HG02981 (cell line): ENCODE measurements around the gene SCRT2.

Experiments
- ATAC-seq: cut with Tn5 transposase; IDR thresholded peaks from one replicate; pipeline ENCODE4 v1.9.1; 2021; ENCODE audit warnings: mild to moderate bottlenecking, moderate library complexity; ENCODE audit not compliant: unreplicated experiment

Gene SCRT2

DNA sequence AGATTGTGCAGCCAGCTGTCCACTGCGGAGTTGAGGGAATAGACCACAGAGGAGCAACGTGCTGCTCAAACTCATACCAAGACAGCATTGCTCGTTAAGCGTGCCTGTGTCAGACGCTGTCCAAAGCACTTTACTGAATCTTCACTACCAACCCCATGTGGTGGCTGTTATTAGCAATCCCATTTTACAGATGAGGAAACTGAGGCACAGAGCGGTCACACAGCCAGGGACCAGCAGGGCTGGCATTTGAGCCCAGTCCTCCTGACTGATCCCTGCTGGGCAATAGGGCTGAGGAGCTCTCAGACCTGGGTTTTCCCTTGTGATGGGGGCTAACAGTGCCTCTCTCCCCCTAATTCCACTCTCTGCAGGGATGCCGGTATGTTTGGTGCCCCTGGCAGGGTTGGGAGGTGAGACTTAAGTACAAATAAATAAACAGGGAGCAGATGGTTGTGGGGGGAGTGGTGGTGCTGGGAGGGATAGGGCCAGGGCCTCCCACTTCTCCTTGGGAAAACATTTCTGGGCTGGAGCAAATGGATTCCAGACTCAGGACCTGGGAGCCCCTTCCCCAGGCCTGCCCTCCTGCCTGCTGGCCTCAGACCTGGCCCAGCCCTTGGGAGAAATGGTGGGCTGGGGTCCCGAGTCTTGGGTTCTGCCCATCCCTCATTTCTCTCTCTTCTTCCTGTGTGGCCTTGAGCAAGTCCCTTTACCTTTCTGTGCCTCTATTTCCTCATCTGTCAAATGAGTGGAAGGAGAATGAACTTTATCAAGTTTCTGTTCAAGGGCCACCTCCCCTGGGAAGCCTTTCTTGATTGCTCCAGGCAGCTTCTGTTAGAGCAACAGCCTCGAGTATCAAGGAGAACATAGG lies 40.3 kb downstream of the SCRT2 start:
- no peak for ATAC-seq

- ATAC-seq, result no peak
These were observed 41.3 kb downstream of the SCRT2 start for GRCh38 chr20:634148-634925.

DNA sequence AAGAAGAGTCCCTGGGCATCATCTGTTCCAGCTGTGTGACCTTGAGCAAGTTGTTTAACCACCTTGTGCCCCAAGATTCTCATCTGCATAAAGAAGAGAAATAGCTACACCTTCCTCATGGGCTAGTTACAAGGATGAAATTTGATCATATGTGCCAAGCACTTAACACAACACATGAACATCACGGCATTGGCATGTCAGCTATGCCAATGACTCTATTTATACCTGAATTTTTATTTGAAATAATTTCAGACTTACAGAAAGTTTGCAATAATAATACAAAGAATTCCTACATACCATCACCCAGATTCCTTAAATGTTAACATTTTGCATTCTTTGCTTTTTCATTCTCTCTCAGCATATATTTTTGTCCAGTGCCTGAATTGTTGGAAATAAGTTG lies 44.5 kb downstream of the SCRT2 start:
- ATAC-seq, result no peak

- ATAC-seq, result no peak
These were observed 49.0 kb downstream of the SCRT2 start for GRCh38 chr20:626579-626978.

DNA sequence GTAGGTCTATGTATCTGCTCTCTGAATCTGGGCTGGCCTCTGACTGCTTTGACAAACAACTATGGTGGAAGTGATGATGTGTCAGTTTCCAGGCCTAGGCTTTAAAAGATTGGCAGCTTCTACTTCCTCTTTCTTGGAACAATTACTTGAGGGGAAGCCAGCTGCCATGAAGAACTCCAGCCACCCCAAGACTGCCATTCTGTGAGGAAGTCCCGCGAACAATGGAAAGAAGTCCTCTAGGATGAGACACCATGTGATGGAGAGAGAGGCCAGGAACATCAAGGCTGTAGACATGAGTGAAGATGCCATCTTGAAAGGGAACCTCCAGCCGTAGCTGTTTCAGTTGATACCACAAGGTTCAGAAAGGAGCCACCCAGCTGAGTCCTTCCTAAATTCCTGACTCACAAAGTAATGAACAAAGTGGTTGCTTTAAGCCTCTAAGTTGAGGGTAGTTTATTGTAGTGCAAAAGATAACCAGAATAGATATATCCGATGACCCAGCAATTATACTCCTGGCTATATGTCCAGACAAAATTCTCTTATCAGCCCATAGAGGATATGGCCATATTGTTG lies 50.2 kb downstream of the SCRT2 start:
- no peak for ATAC-seq

DNA sequence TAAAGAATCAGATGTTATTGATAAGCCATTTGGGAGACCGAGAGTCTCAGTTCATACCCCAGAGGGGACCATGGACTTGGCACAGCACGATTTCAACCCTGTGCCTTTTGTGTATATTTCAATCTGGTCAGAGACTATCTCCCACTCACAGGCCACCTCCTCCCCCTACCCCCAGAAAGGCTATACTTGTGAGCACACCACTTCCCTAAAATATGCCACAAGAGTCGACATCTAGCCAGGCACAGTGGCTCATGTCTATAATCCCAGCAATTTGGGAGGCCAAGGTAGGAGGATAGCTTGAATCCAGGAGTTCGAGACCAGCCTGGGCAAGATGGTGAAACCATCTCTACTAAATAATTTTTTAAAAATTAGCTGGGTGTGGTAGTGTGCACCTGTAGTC lies 51.9 kb downstream of the SCRT2 start:
- no peak for ATAC-seq

- ATAC-seq, result no peak
These were observed 52.6 kb downstream of the SCRT2 start for GRCh38 chr20:623021-623420.

- ATAC-seq, result no peak
These were observed 53.4 kb downstream of the SCRT2 start for GRCh38 chr20:622161-622560.

DNA sequence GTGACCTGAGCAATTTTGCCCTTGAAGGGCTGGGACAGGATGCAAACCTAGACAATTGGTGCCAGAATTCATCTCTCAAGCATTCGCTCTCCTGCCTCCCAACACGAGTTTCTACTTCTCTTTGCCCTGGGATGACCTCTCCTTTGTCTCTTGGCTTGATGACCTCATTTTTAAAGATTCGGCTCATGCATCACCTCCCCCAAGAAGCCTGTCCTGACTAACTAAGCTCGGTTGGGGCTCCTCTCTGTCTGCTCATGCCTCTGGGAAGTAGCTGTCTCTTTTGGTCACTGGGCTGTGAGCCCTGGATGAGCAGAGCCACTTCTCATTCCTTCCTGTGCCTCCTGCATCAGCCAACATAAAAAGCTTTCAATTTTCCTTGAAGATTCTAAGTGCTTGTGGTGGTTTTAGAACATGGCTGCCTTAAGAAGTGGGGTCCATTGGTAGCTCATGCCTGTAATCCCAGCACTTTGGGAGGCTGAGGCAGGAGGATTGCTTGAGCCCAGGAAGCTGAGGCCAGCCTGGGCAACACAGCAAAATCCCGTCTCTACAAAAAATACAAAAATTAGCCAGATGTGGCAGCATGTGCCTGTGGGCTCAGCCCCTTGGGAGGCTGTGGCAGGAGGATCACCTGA lies 54.4 kb downstream of the SCRT2 start:
- no peak for ATAC-seq

DNA sequence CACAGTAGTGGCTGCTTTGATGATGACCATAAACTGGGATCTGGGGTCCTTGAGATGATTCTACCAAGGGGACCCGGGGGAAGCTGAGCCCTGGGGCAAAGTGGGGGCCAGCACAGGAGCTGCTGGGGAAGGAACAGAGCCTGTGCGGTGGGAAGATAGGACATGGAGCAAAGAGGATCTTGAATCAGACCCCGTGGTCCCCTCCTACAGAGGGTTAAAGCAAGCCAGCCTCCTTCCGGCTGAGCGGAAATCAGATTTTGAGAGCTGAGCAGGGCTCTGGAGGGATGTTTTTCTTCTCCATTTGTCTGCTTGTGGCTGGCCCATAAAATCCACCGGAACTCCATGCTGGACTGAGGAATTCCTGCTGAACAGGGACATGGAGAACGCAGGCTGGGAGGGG lies 55.4 kb downstream of the SCRT2 start:
- ATAC-seq, result no peak

DNA sequence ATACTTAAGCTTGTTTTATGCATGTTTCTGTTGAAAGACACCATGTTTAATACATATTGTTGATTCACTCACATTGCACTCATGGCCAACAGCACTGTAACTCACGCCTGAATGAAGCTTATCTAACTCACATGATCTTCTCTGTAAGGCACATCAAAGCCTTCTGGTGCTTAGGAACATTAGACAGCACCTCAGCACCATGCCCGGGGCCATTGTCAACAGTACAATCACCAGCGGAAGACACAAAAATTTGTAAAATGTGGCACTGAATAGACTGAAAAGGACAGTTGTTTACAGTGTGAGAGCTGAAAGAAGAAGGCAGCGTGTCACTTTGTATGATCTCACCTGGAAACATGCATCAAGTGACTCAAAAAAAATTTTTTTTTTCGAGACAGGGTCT lies 56.6 kb downstream of the SCRT2 start:
- no peak for ATAC-seq

GRCh38 chr20:617934-618690 lies 57.5 kb downstream of the SCRT2 start:
- no peak for ATAC-seq

- ATAC-seq, result no peak
These were observed 60.1 kb downstream of the SCRT2 start for GRCh38 chr20:615514-615913.

GRCh38 chr20:611843-612185 lies 63.8 kb downstream of the SCRT2 start:
- no peak for ATAC-seq
